WTC11 (cell line): ENCODE results near the gene PNMA8C.

ENCODE experiments used
- CTCF ChIP-seq: fragments of 200-600 bp; IDR thresholded peaks from 2 replicates; pipeline ENCODE4 v1.8.0; 2022; ENCODE audit warnings: antibody characterized with exemption
- MAX ChIP-seq: sonication (generic); formaldehyde crosslinking; IDR thresholded peaks from 2 replicates; pipeline ENCODE4 v1.8.0; 2022; ENCODE audit warnings: mild to moderate bottlenecking, missing genetic modification reagents
- MLX ChIP-seq: sonication (generic); formaldehyde crosslinking; IDR thresholded peaks from 2 replicates; pipeline ENCODE4 v1.8.1; 2023; ENCODE audit warnings: mild to moderate bottlenecking, missing genetic modification reagents, moderate library complexity
- ZBTB21 ChIP-seq: sonication (generic); formaldehyde crosslinking; IDR thresholded peaks from 2 replicates; pipeline ENCODE4 v1.8.1; 2023; ENCODE audit warnings: mild to moderate bottlenecking, missing genetic modification reagents, borderline replicate concordance
- ZNF396 ChIP-seq: fragments of 250-450 bp; sonication (Bioruptor Pico); IDR thresholded peaks from 2 replicates; pipeline ENCODE4 v1.8.0; 2021; ENCODE audit warnings: mild to moderate bottlenecking, moderate library complexity, borderline replicate concordance

GRCh38 chr19:46471116-46471733 is 42.5 kb upstream of the PNMA8C start, which contains the start of gene PNMA8A:
- no peak for TF ChIP-seq CTCF
- no peak for TF ChIP-seq MLX
- TF ChIP-seq MAX: peak; percentile 65
- no peak for TF ChIP-seq ZNF396 (CRISPR knock-in tag)
- no peak for TF ChIP-seq ZBTB21 (CRISPR knock-in tag)
